GM20431 (cell line): ENCODE measurements around the gene SCRN3.
"Not testable (repeated sequence)": the region's sequence is repeated elsewhere in the genome, so short reads cannot be mapped to it uniquely, and the experiment has no call there.

ENCODE experiments used
- in situ Hi-C: fragments of 300-500 bp; cut with MseI, MboI; formaldehyde crosslinking; loops from one replicate; pipeline ENCODE4 v1.15.0; 2020; ENCODE audit warnings: low sequenced_read_pairs; ENCODE audit not compliant: unreplicated experiment

The SCRN3 gene

GRCh38 chr2:174399171-174399570 lies 3.6 kb downstream of the SCRN3 start:
- in situ Hi-C loops: no loop called here

GRCh38 chr2:174400853-174401252 lies 5.3 kb downstream of the SCRN3 start:
- in situ Hi-C loops: no loop called here

GRCh38 chr2:174403628-174404027 lies 8.1 kb downstream of the SCRN3 start:
- in situ Hi-C loops: no loop called here

DNA sequence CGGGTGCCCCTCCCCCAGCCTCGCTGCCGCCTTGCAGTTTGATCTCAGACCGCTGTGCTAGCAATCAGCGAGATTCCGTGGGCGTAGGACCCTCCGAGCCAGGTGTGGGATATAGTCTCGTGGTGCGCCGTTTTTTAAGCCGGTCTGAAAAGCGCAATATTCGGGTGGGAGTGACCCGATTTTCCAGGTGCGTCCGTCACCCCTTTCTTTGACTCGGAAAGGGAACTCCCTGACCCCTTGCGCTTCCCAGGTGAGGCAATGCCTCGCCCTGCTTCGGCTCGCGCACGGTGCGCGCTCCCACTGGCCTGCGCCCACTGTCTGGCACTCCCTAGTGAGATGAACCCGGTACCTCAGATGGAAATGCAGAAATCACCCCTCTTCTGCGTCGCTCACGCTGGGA lies 14.5 kb downstream of the SCRN3 start:
- in situ Hi-C loops: not testable (repeated sequence)

- in situ Hi-C loops: no loop called here
These were observed 16.7 kb downstream of the SCRN3 start for GRCh38 chr2:174412256-174412655.

DNA sequence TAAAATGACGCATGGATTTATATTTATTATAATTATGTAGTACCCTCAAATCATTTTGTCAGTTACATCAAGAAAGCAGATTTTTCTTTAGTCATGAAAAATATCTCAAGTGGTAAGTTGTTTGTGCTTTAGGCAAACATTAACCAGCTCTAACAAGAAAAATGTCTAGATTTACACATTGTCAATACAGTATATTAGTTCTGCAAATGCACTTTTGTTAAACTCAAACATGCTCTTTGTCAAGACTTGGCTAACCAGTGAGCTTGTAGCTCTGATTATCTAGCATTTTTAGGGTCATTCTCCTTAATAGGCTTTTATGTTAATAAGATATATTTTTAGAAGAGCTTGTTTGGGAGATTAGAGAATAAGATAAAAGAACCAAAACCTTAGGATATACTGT lies 32.7 kb downstream of the SCRN3 start:
- in situ Hi-C loops: no loop called here

DNA sequence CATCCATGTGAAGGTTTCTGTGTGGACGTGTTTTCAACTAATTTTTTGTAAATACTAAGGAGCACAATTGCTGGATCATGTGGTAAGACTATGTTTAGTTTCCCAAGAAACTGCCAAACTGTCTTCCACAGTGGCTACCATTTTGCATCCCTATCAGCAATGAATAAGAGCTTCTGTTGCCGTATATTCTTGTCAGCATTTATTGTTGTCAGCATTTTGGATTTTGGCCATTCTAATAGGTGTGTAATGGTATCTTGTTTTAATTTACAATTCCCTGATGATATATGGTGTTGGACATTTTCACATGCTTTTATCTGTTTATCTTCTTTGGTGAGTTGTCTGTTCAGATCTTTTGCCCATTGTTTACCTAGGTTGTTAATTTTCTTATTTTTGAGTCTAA lies 34.5 kb downstream of the SCRN3 start:
- in situ Hi-C loops: no loop called here

- in situ Hi-C loops: no loop called here
These were observed 36.4 kb downstream of the SCRN3 start for GRCh38 chr2:174431902-174432301.

- in situ Hi-C loops: no loop called here
These were observed 40.8 kb downstream of the SCRN3 start for GRCh38 chr2:174436351-174436750.

DNA sequence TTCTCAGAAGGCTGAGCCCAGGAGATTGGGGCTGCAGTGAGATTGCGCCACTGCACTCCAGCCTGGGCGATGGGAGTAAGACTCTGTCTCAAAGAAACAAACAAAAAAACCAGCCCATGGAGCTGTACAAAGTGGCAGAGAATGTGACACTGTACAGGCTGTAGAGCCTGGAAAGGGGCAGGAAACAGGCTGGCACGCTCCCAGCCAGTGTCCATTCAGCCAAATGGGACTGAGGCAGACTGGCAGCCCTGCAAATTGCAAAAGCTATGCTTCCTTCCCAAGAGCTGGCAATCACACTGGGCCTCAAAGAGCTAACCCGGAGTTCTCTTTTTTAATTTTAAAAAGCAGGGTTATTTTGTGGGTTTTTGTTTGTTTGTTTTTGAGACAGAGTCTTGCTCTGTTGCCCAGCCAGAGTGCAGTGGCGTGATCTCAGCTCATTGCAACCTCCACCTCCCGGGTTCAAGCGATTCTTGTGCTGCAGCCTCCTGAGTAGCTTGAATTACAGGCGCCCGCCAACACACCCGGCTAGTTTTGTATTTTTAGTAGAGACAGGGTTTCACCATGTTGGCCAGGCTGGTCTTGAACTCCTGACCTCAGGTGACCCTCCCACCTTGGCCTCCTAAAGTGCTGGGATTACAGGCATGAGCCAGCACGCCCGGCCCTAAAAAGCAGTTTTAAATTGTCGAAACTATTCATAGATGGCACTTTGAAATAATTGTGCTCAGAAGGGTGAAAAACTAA lies 42.8 kb downstream of the SCRN3 start:
- in situ Hi-C loops: no loop called here

- in situ Hi-C loops: no loop called here
These were observed 43.8 kb downstream of the SCRN3 start for GRCh38 chr2:174439323-174439722.

GRCh38 chr2:174439950-174440349 lies 44.4 kb downstream of the SCRN3 start:
- in situ Hi-C loops: no loop called here

DNA sequence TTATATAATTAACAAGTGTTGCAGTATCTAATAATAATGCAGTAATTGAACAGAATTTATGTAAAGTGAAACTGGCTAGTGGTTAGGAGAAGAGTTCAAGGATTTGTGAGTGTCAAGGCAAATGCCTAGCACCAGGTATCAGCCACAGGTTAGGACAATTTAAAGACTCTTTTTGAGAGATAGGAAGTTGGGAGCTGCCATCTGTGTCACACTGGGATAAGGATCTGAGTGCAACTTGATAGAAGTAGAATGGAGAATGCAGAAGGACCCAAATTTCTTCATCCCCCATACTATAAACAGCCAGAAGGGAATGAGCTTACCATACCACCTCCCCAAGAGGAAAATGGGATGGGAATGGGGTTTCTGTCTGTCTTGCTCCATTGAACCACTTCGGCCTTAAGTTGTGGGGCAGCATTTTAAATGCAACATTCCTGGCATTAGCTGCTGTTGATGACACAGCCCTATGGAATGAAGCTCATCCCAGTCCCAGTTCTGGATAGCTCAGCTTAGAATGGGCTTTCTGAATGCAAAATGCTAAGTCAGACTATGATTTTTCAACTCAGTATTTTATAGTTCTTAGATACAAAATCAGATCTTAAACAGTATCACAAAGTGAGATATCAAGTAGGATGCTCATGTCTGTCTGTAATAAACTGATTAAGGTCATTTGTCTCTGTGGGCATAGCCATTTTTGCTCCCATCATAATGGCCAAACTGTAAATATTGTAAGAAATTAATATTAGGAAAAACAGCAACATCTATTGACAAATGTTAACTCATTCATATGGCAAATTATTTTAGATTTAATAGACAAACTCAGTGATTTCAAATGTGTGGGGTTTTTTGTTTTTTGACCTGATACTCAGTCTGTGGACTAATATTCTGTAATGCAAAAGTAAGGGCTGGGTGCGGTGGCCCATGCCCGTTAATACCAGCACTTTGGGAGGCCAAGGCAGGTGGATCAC lies 47.3 kb downstream of the SCRN3 start:
- in situ Hi-C loops: no loop called here

GRCh38 chr2:174444761-174445160 lies 49.2 kb downstream of the SCRN3 start:
- in situ Hi-C loops: no loop called here

DNA sequence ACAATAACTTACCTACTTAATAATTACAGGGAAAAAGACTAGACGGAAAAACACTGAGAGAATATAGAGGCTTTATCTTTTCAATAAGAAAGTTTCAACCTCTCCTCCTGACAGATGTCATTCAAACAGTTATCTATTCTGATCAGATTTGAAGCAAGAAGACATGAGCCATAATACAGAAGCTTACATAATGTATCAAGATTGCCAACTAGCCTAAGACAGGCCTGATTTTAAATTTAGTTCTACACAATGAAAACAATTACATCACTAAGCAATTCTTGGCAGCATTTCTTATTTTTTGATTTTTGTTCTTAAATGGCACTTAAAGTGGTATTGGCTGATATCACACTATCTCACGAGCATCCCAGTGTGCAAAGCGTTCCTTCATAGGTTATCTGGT lies 49.7 kb downstream of the SCRN3 start:
- in situ Hi-C loops: no loop called here

- in situ Hi-C loops: no loop called here
These were observed 51.0 kb downstream of the SCRN3 start for GRCh38 chr2:174446531-174446930.

GRCh38 chr2:174449033-174449432 lies 53.5 kb downstream of the SCRN3 start:
- in situ Hi-C loops: no loop called here

- in situ Hi-C loops: loop anchor here (25.0 kb wide), 1 partner anchor 237 kb away; no protein-coding TSS in a partner anchor
These were observed 54.7 kb downstream of the SCRN3 start for GRCh38 chr2:174450021-174450816.

- in situ Hi-C loops: loop anchor here (25.0 kb wide), 1 partner anchor 233 kb away; no protein-coding TSS in a partner anchor
These were observed 59.0 kb downstream of the SCRN3 start for GRCh38 chr2:174454566-174454965.

- in situ Hi-C loops: loop anchor here (25.0 kb wide), 1 partner anchor 226 kb away; no protein-coding TSS in a partner anchor
These were observed 65.7 kb downstream of the SCRN3 start for GRCh38 chr2:174461221-174461620.
